WTC11 (cell line): Measurements from ENCODE around the gene SH3GL2. TPM values are rescaled to one million over a fixed set of nuclear protein-coding genes. Genes with fewer than 3 reads are reported as not detected.

ENCODE experiments used
- ATAC-seq: fragments of 200-7000 bp; cut with Tn5 transposase; 2 replicates; pipeline ENCODE4 v1.10.0; 2021; ENCODE audit warnings: mild to moderate bottlenecking, moderate library complexity
- CTCF ChIA-PET: fragments of 300-600 bp; sonication (Branson Sonifier 250); formaldehyde crosslinking; loops from one replicate; lab custom pipeline; 2021; ENCODE audit warnings: antibody characterized with exemption; lab: Charles Lee
- POLR2A ChIA-PET: fragments of 350-600 bp; sonication (Branson Sonifier 250); formaldehyde crosslinking; loops from one replicate; lab custom pipeline; 2021; ENCODE audit warnings: antibody characterized with exemption; lab: Charles Lee
- DNase-seq: peaks from one replicate; pipeline ENCODE4 v3.0.0; 2021; ENCODE audit warnings: low spot score
- H3K27ac Mint-ChIP-seq: 2 replicates; pipeline ENCODE4 v1.8.0; 2021; ENCODE audit warnings: mixed read lengths
- H3K27me3 Mint-ChIP-seq: 2 replicates; pipeline ENCODE4 v1.8.0; 2021; ENCODE audit warnings: low read depth, mild to moderate bottlenecking, moderate library complexity, mixed read lengths
- H3K36me3 Mint-ChIP-seq: 2 replicates; pipeline ENCODE4 v1.8.0; 2021; ENCODE audit warnings: mixed read lengths
- H3K4me1 Mint-ChIP-seq: 2 replicates; pipeline ENCODE4 v1.8.0; 2022; ENCODE audit warnings: mixed read lengths
- H3K4me3 Mint-ChIP-seq: 2 replicates; pipeline ENCODE4 v1.8.0; 2021; ENCODE audit warnings: mild to moderate bottlenecking, moderate library complexity, mixed read lengths
- H3K9me3 Mint-ChIP-seq: 2 replicates; pipeline ENCODE4 v1.8.0; 2021; ENCODE audit warnings: mixed read lengths
- CBFB ChIP-seq: sonication (generic); formaldehyde crosslinking; IDR thresholded peaks from 2 replicates; pipeline ENCODE4 v1.8.1; 2022; ENCODE audit warnings: mild to moderate bottlenecking, low read depth, missing genetic modification reagents
- CREB1 ChIP-seq: sonication (generic); formaldehyde crosslinking; IDR thresholded peaks from 2 replicates; pipeline ENCODE4 v1.8.0; 2023; ENCODE audit warnings: mild to moderate bottlenecking, missing genetic modification reagents
- CREM ChIP-seq: sonication (generic); formaldehyde crosslinking; IDR thresholded peaks from 2 replicates; pipeline ENCODE4 v1.8.1; 2022; ENCODE audit warnings: mild to moderate bottlenecking, missing genetic modification reagents, moderate library complexity
- E2F1 ChIP-seq: sonication (generic); formaldehyde crosslinking; IDR thresholded peaks from 2 replicates; pipeline ENCODE4 v1.8.0; 2022; ENCODE audit warnings: mild to moderate bottlenecking, missing genetic modification reagents
- HMGXB4 ChIP-seq: sonication (generic); formaldehyde crosslinking; IDR thresholded peaks from 2 replicates; pipeline ENCODE4 v1.8.1; 2023; ENCODE audit warnings: mild to moderate bottlenecking, moderate library complexity, missing genetic modification reagents
- JAZF1 ChIP-seq: fragments of 250-450 bp; sonication (Bioruptor Pico); IDR thresholded peaks from 2 replicates; pipeline ENCODE4 v1.9.0; 2021; ENCODE audit warnings: moderate library complexity, mild to moderate bottlenecking, inconsistent platforms
- JUN ChIP-seq: sonication (generic); formaldehyde crosslinking; IDR thresholded peaks from 2 replicates; pipeline ENCODE4 v1.8.0; 2023; ENCODE audit warnings: mild to moderate bottlenecking, missing genetic modification reagents
- MLX ChIP-seq: sonication (generic); formaldehyde crosslinking; IDR thresholded peaks from 2 replicates; pipeline ENCODE4 v1.8.1; 2023; ENCODE audit warnings: mild to moderate bottlenecking, missing genetic modification reagents, moderate library complexity
- NFYB ChIP-seq: sonication (generic); formaldehyde crosslinking; conservative IDR thresholded peaks from 2 replicates; pipeline ENCODE4 v1.8.0; 2022; ENCODE audit warnings: low read depth, missing genetic modification reagents
- NR1H2 ChIP-seq: sonication (generic); formaldehyde crosslinking; IDR thresholded peaks from 2 replicates; pipeline ENCODE4 v1.9.0; 2021; ENCODE audit warnings: mild to moderate bottlenecking, moderate library complexity, missing genetic modification reagents
- OVOL2 ChIP-seq: fragments of 250-450 bp; sonication (Bioruptor Pico); IDR thresholded peaks from 2 replicates; pipeline ENCODE4 v1.9.0; 2021; ENCODE audit warnings: mild to moderate bottlenecking, borderline replicate concordance
- RORB ChIP-seq: fragments of 250-450 bp; sonication (Bioruptor Pico); IDR thresholded peaks from 2 replicates; pipeline ENCODE4 v1.9.0; 2021; ENCODE audit warnings: mild to moderate bottlenecking
- SMAD3 ChIP-seq: sonication (generic); formaldehyde crosslinking; IDR thresholded peaks from 2 replicates; pipeline ENCODE4 v1.8.0; 2022; ENCODE audit warnings: missing genetic modification reagents, mild to moderate bottlenecking, borderline replicate concordance
- SMAD4 ChIP-seq: sonication (generic); formaldehyde crosslinking; IDR thresholded peaks from 2 replicates; pipeline ENCODE4 v1.8.0; 2022; ENCODE audit warnings: mild to moderate bottlenecking, missing genetic modification reagents
- SOX15 ChIP-seq: fragments of 250-450 bp; sonication (Bioruptor Pico); IDR thresholded peaks from 2 replicates; pipeline ENCODE4 v1.9.0; 2021; ENCODE audit warnings: mild to moderate bottlenecking
- TP53 ChIP-seq: sonication (generic); formaldehyde crosslinking; IDR thresholded peaks from 2 replicates; pipeline ENCODE4 v1.8.1; 2023; ENCODE audit warnings: mild to moderate bottlenecking, missing genetic modification reagents
- ZNF138 ChIP-seq: sonication (generic); formaldehyde crosslinking; conservative IDR thresholded peaks from 2 replicates; pipeline ENCODE4 v1.8.1; 2022; ENCODE audit warnings: mild to moderate bottlenecking, moderate library complexity, missing genetic modification reagents
- ZNF232 ChIP-seq: sonication (generic); formaldehyde crosslinking; IDR thresholded peaks from 2 replicates; pipeline ENCODE4 v1.8.0; 2022; ENCODE audit warnings: mild to moderate bottlenecking, missing genetic modification reagents
- ZNF425 ChIP-seq: fragments of 250-450 bp; sonication (Bioruptor Pico); conservative IDR thresholded peaks from 2 replicates; pipeline ENCODE4 v1.9.0; 2021; ENCODE audit warnings: mild to moderate bottlenecking
- ZNF512 ChIP-seq: sonication (generic); formaldehyde crosslinking; IDR thresholded peaks from 2 replicates; pipeline ENCODE4 v1.8.1; 2022; ENCODE audit warnings: missing genetic modification reagents, borderline replicate concordance
- total RNA-seq: library from RNA; stranded (reverse); gene quantifications from 3 replicates; pipeline ENCODE4 v1.2.3, GENCODE V29; 2021

The SH3GL2 gene
- total RNA-seq, 1 experiment from 2014 or later = 4.2 TPM

- no peaks in the 10 kb centered on the region for H3K36me3 Mint-ChIP-seq
- no peak overlapping the region for H3K4me3 Mint-ChIP-seq
- no peak; the same call in 1 of the 2 replicates for ATAC-seq
- POLR2A ChIA-PET = no interaction called here
- CTCF ChIA-PET = no interaction called here
- no peaks in the 10 kb centered on the region for H3K27me3 Mint-ChIP-seq
- no peak overlapping the region; the same call in 1 of the 2 replicates for H3K27ac Mint-ChIP-seq
- peaks cover 17% of the 10 kb centered on the region for H3K4me1 Mint-ChIP-seq
- TF ChIP-seq ZNF512 = no peak
- TF ChIP-seq SMAD4 (CRISPR knock-in tag) = no peak
- no peak for TF ChIP-seq NFYB (CRISPR knock-in tag)
- no peak for TF ChIP-seq ZNF425 (CRISPR knock-in tag)
- TF ChIP-seq TP53 (CRISPR knock-in tag) = no peak
- TF ChIP-seq ZNF232 (CRISPR knock-in tag) = no peak
- no peak for TF ChIP-seq NR1H2
- no peak for TF ChIP-seq CBFB (CRISPR knock-in tag)
- no peak for TF ChIP-seq ZNF138
- no peak for TF ChIP-seq RORB (CRISPR knock-in tag)
- TF ChIP-seq MLX (CRISPR knock-in tag) = no peak
- TF ChIP-seq SMAD3 = no peak
- no peak for TF ChIP-seq HMGXB4 (CRISPR knock-in tag)
- TF ChIP-seq, all 79 proteins: peak for 0
- no peaks in the 10 kb centered on the region for H3K9me3 Mint-ChIP-seq
- no peak for DNase-seq
These were observed 47.0 kb downstream of the SH3GL2 start for GRCh38 chr9:17625644-17626388.

- POLR2A ChIA-PET = no interaction called here
- TF ChIP-seq HMGXB4 (CRISPR knock-in tag) (no peak), OVOL2 (CRISPR knock-in tag) (no peak), CREM (no peak), JAZF1 (no peak), SMAD3 (no peak), CREB1 (no peak), JUN (CRISPR knock-in tag) (no peak), SOX15 (CRISPR knock-in tag) (no peak), E2F1 (CRISPR knock-in tag) (no peak), NFYB (CRISPR knock-in tag) (no peak)
- CTCF ChIA-PET = interaction anchor here (1.0 kb wide), 1 partner anchor 115 kb away, joined by 3 read pairs; no protein-coding TSS in a partner anchor
These were observed 48.8 kb downstream of the SH3GL2 start for GRCh38 chr9:17627641-17628040.

More at GRCh38 chr9:17627641-17628040, 48.8 kb downstream of the SH3GL2 start:
- no peaks in the 10 kb centered on the region for H3K36me3 Mint-ChIP-seq
- no peaks in the 10 kb centered on the region for H3K9me3 Mint-ChIP-seq
- H3K4me3 Mint-ChIP-seq = no peak overlapping the region
- ATAC-seq = no peak
- H3K27me3 Mint-ChIP-seq = no peaks in the 10 kb centered on the region
- H3K4me1 Mint-ChIP-seq = peaks cover 22% of the 10 kb centered on the region
- H3K27ac Mint-ChIP-seq = no peak overlapping the region
- DNase-seq = no peak
